Lower leg skin (tissue), 3 donors: ENCODE data around the gene TRAPPC3L.

Experiments used
- CTCF ChIP-seq, 3 donors: fragments of 450-650 bp; IDR thresholded peaks; one replicate each; pipeline ENCODE4 v1.5.1; 2016; ENCODE audit warnings: antibody characterized with exemption in 3 of 3, mild to moderate bottlenecking in 3 of 3, moderate library complexity in 2 of 3
- POLR2A ChIP-seq, 2 donors: fragments of 450-650 bp; IDR thresholded peaks; one replicate each; pipeline ENCODE4 v1.6.1; 2016 to 2017; ENCODE audit warnings: antibody characterized with exemption in 2 of 2, mild to moderate bottlenecking in 1 of 2, moderate library complexity in 1 of 2

GRCh38 chr6:116512734-116513133 lies 32.8 kb downstream of the TRAPPC3L start:
- TF ChIP-seq CTCF (IDR thresholded peaks at IDR 0.05), result no peak
- TF ChIP-seq POLR2A (IDR thresholded peaks at IDR 0.05), result no peak
